ENCODE data around the gene CPED1.

The CPED1 gene

DNA sequence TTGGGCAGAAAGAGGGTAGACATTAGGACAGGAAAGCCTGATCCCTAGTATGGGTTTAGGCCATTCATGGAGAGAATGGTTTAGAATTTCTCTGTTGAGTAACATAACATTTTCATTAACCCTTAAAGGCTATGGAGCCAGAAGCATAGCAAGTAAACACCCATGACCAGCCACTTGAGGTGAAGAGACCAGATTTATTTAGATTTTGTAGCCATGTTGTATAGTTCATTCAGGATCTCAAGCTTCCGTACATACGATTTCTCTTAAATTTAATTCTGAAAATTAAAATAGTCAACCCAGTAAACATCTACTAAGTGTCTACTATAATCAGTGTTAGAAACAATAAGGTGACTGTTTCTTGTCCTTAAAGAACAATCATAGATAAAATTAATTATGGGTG is 51.5 kb downstream of the CPED1 start:
- Histone ChIP-seq H3K4me1 (ENCODE audit: control insufficient read depth, insufficient read depth, low read length) (no peaks in the 10 kb centered on the region), H3K27ac (ENCODE audit: low read length) (no peak overlapping the region), H3K27me3 (ENCODE audit: control insufficient read depth, insufficient read depth, low read length) (no peaks in the 10 kb centered on the region), H3K4me3 (ENCODE audit: low read length) (no peak overlapping the region), H3K9me3 (ENCODE audit: control insufficient read depth, insufficient read depth, low read length) (no peaks in the 10 kb centered on the region), H3K36me3 (ENCODE audit: control insufficient read depth, insufficient read depth, low read length) (no peaks in the 10 kb centered on the region)
- no CpG with 5 or more reads among the region's 2 CpGs for WGBS (ENCODE audit: insufficient coverage, insufficient read length)
- DNase-seq (ENCODE audit: low read depth, low spot score) = no peak

DNA sequence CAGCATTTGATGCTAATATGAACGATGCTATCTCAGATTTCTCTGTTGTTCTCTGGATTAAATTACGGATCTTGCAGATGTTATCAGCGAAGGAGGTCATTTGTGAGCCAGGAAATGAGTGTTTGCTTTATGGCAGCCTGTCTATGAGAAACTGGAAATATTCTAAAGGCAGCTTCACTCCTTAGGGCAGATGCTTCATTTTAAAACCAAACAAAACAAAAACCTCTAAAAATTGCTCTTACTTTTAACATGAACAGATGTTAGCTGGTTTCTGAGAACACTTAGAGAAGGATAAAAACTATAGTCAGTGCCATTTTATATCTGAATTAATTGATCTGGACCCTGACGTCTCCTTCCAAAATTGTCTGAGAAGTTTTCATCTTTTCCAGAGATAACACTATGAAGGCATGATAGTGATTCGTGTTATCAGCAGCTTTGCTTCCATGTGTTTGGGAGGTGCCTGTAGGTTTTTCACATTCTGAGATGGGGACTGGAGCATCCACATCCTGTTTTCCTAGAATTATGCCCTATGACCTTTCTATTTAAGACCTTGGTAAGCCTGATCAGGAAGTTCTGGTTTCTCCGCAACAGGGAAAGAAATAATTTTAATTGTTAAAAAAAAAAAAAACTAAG is 53.1 kb downstream of the CPED1 start:
- H3K4me3 ChIP-seq (ENCODE audit: low read length) = no peak overlapping the region
- H3K4me1 ChIP-seq (ENCODE audit: control insufficient read depth, insufficient read depth, low read length) = no peaks in the 10 kb centered on the region
- H3K27me3 ChIP-seq (ENCODE audit: control insufficient read depth, insufficient read depth, low read length) = no peaks in the 10 kb centered on the region
- no peak overlapping the region for H3K27ac ChIP-seq (ENCODE audit: low read length)
- WGBS (ENCODE audit: insufficient coverage, insufficient read length) = no CpG with 5 or more reads among the region's 6 CpGs
- no peaks in the 10 kb centered on the region for H3K9me3 ChIP-seq (ENCODE audit: control insufficient read depth, insufficient read depth, low read length)
- H3K36me3 ChIP-seq (ENCODE audit: control insufficient read depth, insufficient read depth, low read length) = no peaks in the 10 kb centered on the region
- no peak for DNase-seq (ENCODE audit: low read depth, low spot score)

DNA sequence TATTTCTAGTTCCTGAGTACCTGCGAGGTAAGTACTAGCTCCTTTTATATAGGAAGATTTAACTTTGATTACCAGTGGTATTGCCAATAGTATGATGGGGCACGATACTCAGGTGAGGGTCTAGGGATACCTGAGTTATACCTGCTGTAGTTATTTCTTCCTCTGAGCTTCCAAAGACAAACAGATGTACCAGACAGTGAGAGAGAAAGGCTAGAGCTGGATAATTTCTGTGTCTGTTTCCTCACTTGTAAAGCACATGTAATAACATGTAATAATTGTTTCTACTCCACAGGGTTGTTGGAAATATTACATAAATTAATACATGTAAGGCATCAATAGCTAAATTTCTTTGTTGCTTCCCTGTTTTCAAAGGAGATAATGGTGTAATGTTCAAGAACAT is 53.7 kb downstream of the CPED1 start:
- H3K27ac ChIP-seq (ENCODE audit: low read length) = no peak overlapping the region
- no CpG with 5 or more reads among the region's 2 CpGs for WGBS (ENCODE audit: insufficient coverage, insufficient read length)
- no peak overlapping the region for H3K4me3 ChIP-seq (ENCODE audit: low read length)
- H3K27me3 ChIP-seq (ENCODE audit: control insufficient read depth, insufficient read depth, low read length) = no peaks in the 10 kb centered on the region
- no peaks in the 10 kb centered on the region for H3K9me3 ChIP-seq (ENCODE audit: control insufficient read depth, insufficient read depth, low read length)
- no peaks in the 10 kb centered on the region for H3K4me1 ChIP-seq (ENCODE audit: control insufficient read depth, insufficient read depth, low read length)
- no peak for DNase-seq (ENCODE audit: low read depth, low spot score)
- no peaks in the 10 kb centered on the region for H3K36me3 ChIP-seq (ENCODE audit: control insufficient read depth, insufficient read depth, low read length)

DNA sequence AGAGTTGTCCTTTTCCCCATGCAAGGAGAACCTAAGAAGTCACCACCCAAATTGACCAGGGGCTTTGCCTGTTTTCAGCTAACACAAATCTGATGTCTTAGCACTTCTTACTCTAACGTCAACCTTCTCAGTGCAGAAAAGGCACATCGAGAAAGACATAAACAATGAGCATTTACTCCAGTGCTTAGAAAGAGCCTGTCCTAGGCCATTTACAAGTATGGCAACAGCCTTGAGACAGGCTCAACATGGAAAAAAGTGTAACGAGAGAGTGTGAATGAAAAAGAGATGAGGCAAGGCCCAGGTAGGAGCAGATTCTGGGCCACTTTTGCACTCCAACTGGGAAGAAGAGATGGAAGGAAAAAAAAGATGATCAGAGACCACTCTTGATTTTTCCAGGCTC is 54.4 kb downstream of the CPED1 start:
- DNase-seq (ENCODE audit: low read depth, low spot score) = no peak
- Histone ChIP-seq H3K36me3 (ENCODE audit: control insufficient read depth, insufficient read depth, low read length) (no peaks in the 10 kb centered on the region), H3K27me3 (ENCODE audit: control insufficient read depth, insufficient read depth, low read length) (no peaks in the 10 kb centered on the region), H3K4me3 (ENCODE audit: low read length) (no peak overlapping the region), H3K4me1 (ENCODE audit: control insufficient read depth, insufficient read depth, low read length) (no peaks in the 10 kb centered on the region), H3K27ac (ENCODE audit: low read length) (no peak overlapping the region), H3K9me3 (ENCODE audit: control insufficient read depth, insufficient read depth, low read length) (no peaks in the 10 kb centered on the region)
- WGBS (ENCODE audit: insufficient coverage, insufficient read length) = no CpG with 5 or more reads among the region's 3 CpGs

DNA sequence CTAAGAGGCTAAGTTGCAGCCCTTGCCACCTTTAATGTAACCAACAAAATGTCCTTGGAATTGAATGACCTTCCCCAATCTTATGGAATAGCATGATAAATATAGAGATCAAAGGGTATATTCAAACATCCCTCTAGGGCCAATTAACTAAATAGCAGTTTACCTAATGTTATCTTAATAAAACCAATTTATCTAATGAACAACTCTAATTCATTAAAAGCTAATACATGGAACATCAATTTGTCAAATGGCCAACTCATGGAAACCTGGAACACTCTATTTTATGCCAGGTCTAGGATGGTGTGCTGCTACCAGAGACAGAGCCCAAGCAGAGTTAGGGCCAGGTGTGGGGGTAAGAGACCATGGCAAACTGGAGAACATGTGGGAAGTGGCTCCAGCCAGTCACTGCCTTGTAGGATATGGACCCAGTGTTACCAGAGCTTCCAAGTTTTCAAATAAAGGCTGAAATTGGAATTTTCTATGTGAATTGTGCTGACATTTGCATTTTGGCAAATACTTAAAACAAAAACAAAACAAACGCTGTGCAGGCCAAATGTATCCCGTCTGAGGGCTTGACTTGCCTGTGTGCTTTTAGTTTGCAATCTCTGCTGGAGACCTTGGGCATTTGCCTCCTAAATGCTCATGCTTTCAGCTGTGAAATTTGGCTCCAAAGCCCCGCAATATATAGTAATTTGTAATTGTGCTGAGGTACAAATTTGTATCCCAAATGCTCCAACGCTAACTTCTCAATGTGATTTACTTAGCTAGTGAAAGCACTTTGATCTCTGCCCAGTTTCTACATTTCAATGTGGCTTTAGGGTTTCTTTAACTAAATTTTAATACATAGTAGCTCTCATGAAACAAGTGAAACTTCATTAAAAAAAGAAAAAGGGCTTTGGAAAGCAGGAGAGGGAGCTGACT is 55.1 kb downstream of the CPED1 start:
- no peaks in the 10 kb centered on the region for H3K27me3 ChIP-seq (ENCODE audit: control insufficient read depth, insufficient read depth, low read length)
- no peaks in the 10 kb centered on the region for H3K9me3 ChIP-seq (ENCODE audit: control insufficient read depth, insufficient read depth, low read length)
- no peak for DNase-seq (ENCODE audit: low read depth, low spot score)
- no peak overlapping the region for H3K27ac ChIP-seq (ENCODE audit: low read length)
- WGBS (ENCODE audit: insufficient coverage, insufficient read length) = no CpG with 5 or more reads among the region's 4 CpGs
- no peaks in the 10 kb centered on the region for H3K4me1 ChIP-seq (ENCODE audit: control insufficient read depth, insufficient read depth, low read length)
- no peaks in the 10 kb centered on the region for H3K36me3 ChIP-seq (ENCODE audit: control insufficient read depth, insufficient read depth, low read length)
- H3K4me3 ChIP-seq (ENCODE audit: low read length) = no peak overlapping the region

DNA sequence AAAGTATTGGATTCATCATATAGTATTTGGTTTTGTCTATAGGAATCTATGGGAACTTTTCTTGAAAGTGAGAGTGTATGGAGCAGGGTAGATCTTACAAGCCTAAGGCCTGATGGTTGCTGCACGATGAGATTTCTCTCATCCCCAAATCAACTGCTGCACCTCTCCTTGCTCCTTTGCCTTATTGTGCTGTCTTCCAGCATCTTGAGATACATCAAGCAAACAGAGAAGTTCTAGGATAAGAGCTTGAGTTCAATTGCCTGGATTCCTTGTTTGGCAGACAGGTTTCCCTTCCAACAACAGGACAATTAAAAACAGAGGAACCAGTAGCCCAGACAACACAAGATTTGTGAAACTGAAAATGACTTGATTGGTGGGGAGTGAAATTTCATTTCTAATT is 56.6 kb downstream of the CPED1 start:
- no peak for DNase-seq (ENCODE audit: low read depth, low spot score)
- Histone ChIP-seq H3K9me3 (ENCODE audit: control insufficient read depth, insufficient read depth, low read length) (no peaks in the 10 kb centered on the region), H3K27me3 (ENCODE audit: control insufficient read depth, insufficient read depth, low read length) (no peaks in the 10 kb centered on the region), H3K4me3 (ENCODE audit: low read length) (no peak overlapping the region), H3K4me1 (ENCODE audit: control insufficient read depth, insufficient read depth, low read length) (no peaks in the 10 kb centered on the region; the same call in 1 of the 2 replicates), H3K36me3 (ENCODE audit: control insufficient read depth, insufficient read depth, low read length) (no peaks in the 10 kb centered on the region), H3K27ac (ENCODE audit: low read length) (no peak overlapping the region)
- no CpG with 5 or more reads among the region's 1 CpG for WGBS (ENCODE audit: insufficient coverage, insufficient read length)

DNA sequence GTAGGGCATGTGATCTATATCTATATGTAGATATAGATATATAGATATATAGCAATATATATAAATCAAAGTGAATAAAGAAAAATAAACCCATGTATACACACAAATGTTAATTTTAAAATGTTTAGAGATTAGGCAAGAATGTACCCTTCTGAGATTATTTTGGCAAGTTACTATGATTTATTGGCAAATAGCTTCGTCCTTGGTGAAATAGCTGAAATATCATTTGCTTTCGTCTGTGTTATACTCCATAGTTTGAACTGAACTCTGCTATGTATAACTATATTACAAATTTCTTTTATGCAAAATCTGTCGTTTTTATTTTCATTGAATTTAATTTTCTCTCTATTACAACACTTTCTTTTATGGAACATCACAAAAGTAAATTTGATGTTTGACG is 57.5 kb downstream of the CPED1 start:
- no peak for DNase-seq (ENCODE audit: low read depth, low spot score)
- H3K4me3 ChIP-seq (ENCODE audit: low read length) = no peak overlapping the region
- no peaks in the 10 kb centered on the region for H3K27me3 ChIP-seq (ENCODE audit: control insufficient read depth, insufficient read depth, low read length)
- no peaks in the 10 kb centered on the region for H3K36me3 ChIP-seq (ENCODE audit: control insufficient read depth, insufficient read depth, low read length)
- no peak overlapping the region for H3K27ac ChIP-seq (ENCODE audit: low read length)
- no peaks in the 10 kb centered on the region for H3K9me3 ChIP-seq (ENCODE audit: control insufficient read depth, insufficient read depth, low read length)
- WGBS (ENCODE audit: insufficient coverage, insufficient read length) = no CpG with 5 or more reads among the region's 4 CpGs
- H3K4me1 ChIP-seq (ENCODE audit: control insufficient read depth, insufficient read depth, low read length) = no peaks in the 10 kb centered on the region; the same call in 1 of the 2 replicates

DNA sequence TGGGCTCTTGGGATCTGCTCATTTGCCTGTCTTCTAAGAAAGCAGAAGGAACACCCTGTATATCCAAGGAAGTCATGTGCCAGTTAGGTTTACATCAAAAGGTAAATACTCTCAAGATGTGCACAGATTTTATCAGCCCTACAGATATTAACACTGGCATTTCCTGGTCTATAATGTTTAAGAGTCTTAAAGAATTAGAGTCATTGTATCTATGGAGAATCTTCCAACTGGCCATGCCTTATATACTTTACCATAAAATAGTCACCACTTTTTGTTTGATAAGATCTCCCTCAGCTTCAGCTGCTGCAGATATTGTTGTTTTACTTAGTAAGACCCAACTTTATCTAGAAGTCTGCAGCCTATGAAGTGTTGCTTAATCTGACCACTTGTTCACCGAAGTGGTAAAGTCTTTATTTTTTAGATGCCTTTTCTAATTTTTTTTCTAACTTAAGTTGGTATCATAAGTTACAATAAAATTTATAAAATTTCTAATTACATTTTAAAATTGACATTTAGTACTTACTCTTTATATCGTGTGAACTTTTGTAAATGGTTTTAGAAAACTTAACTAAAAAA is 58.5 kb downstream of the CPED1 start:
- WGBS (ENCODE audit: insufficient coverage, insufficient read length) = no CpG with 5 or more reads among the region's 2 CpGs
- H3K4me3 ChIP-seq (ENCODE audit: low read length) = no peak overlapping the region
- no peak overlapping the region for H3K27ac ChIP-seq (ENCODE audit: low read length)
- DNase-seq (ENCODE audit: low read depth, low spot score) = no peak
- no peaks in the 10 kb centered on the region for H3K27me3 ChIP-seq (ENCODE audit: control insufficient read depth, insufficient read depth, low read length)
- H3K4me1 ChIP-seq (ENCODE audit: control insufficient read depth, insufficient read depth, low read length) = no peaks in the 10 kb centered on the region; the same call in 1 of the 2 replicates
- no peaks in the 10 kb centered on the region for H3K36me3 ChIP-seq (ENCODE audit: control insufficient read depth, insufficient read depth, low read length)
- no peaks in the 10 kb centered on the region for H3K9me3 ChIP-seq (ENCODE audit: control insufficient read depth, insufficient read depth, low read length)

DNA sequence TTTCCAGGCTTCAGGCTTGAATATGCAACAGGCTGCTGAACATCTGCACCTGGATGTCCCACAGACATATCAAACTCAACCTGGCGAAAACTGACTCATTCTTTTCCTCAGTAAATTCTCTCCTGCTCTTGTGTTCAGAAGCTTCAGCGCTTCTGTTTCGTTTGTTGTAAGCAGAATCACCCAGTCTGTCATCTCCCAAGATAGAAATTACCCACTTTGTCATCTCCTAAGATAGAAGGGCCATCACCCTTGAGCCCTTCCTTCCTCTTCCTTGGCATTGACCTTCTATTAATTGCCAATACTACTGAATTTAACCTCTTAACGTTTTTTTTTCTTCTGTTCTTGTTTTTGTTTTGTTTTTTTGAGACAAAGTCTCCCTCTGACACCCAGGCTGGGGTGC is 59.7 kb downstream of the CPED1 start:
- Histone ChIP-seq H3K4me1 (ENCODE audit: control insufficient read depth, insufficient read depth, low read length) (no peaks in the 10 kb centered on the region; the same call in 1 of the 2 replicates), H3K4me3 (ENCODE audit: low read length) (no peak overlapping the region), H3K27me3 (ENCODE audit: control insufficient read depth, insufficient read depth, low read length) (no peaks in the 10 kb centered on the region), H3K27ac (ENCODE audit: low read length) (no peak overlapping the region), H3K36me3 (ENCODE audit: control insufficient read depth, insufficient read depth, low read length) (no peaks in the 10 kb centered on the region), H3K9me3 (ENCODE audit: control insufficient read depth, insufficient read depth, low read length) (no peaks in the 10 kb centered on the region)
- no CpG with 5 or more reads among the region's 4 CpGs for WGBS (ENCODE audit: insufficient coverage, insufficient read length)
- no peak for DNase-seq (ENCODE audit: low read depth, low spot score)

DNA sequence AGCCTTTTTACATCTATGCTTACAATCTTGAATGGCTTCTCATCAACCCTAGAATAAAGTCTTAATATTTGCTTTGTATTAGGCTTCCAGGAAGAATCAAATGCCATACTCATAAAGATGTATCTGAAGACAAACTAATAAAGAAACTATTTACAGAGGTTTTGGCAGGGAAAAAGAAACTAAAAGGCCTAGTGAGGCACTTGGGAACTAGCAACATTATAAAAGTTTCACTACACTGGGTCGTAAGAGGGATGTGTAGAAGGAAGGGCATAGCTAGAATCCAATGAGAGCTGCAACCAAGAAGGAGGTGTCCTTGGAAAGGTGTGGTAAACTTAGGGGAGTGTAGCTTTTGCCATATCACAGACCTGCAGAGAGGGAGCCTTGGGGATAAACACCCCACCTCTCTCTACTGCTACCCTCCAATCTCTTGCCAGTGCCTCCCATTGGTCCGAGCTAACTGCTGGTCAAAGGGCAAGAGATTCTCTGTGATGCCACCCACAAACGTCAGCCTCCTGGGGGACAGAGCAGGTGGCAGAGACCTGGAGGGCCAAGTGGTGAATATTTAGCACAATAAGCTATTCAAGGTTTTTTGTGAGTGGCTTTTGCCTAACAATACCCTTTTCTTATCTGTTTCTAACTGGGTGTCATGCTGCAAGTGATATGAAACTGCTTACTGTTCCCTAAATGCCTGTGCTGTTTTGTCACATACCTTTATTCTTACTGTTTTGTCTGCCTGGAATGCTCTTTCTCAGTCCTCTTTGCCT is 60.7 kb downstream of the CPED1 start:
- WGBS (ENCODE audit: insufficient coverage, insufficient read length) = no CpG with 5 or more reads among the region's 3 CpGs

More for the DNA sequence above, 60.7 kb downstream of the CPED1 start:
- Histone ChIP-seq H3K27me3 (ENCODE audit: control insufficient read depth, insufficient read depth, low read length) (no peaks in the 10 kb centered on the region), H3K4me3 (ENCODE audit: low read length) (no peak overlapping the region), H3K36me3 (ENCODE audit: control insufficient read depth, insufficient read depth, low read length) (no peaks in the 10 kb centered on the region), H3K27ac (ENCODE audit: low read length) (no peak overlapping the region), H3K4me1 (ENCODE audit: control insufficient read depth, insufficient read depth, low read length) (no peaks in the 10 kb centered on the region; the same call in 1 of the 2 replicates), H3K9me3 (ENCODE audit: control insufficient read depth, insufficient read depth, low read length) (no peaks in the 10 kb centered on the region)
- no peak for DNase-seq (ENCODE audit: low read depth, low spot score)

All from iPS DF 6.9 (cell line).